GM12878 (cell line): ENCODE data around the gene RPL38. TPM values are rescaled to one million over a fixed set of nuclear protein-coding genes. Genes with fewer than 3 reads are reported as not detected.
A peak's percentile ranks its signal among the peaks of the same experiment; 100 is the strongest.

Experiments used
- CTCF ChIP-seq, 3 experiments: IDR thresholded peaks in 2 of 3; conservative IDR thresholded peaks in 1 of 3; 2 replicates each; pipeline ENCODE4 v1.5.1; 2011; ENCODE audit warnings: low read depth in 3 of 3, low read length in 3 of 3, mild to moderate bottlenecking in 3 of 3, control low read depth in 2 of 3, moderate library complexity in 2 of 3, inconsistent platforms in 1 of 3, mixed read lengths in 1 of 3; ENCODE audit not compliant: control insufficient read depth in 2 of 3, insufficient read depth in 1 of 3; ENCODE audit errors: extremely low read depth in 1 of 3
- E2F8 ChIP-seq: fragments of 450-650 bp; IDR thresholded peaks from 2 replicates; pipeline ENCODE4 v1.6.1; 2018; ENCODE audit warnings: mild to moderate bottlenecking, low read depth, moderate library complexity; ENCODE audit not compliant: partially characterized antibody
- ELK1 ChIP-seq: IDR thresholded peaks from 2 replicates; pipeline ENCODE4 v1.6.1; 2012; ENCODE audit warnings: low read depth, low read length, improper control_type of control experiment
- JUNB ChIP-seq: IDR thresholded peaks from 2 replicates; pipeline ENCODE4 v1.6.1; 2016; ENCODE audit warnings: antibody characterized with exemption, mild to moderate bottlenecking
- NFXL1 ChIP-seq: fragments of 450-650 bp; IDR thresholded peaks from 2 replicates; pipeline ENCODE4 v1.6.1; 2017; ENCODE audit warnings: antibody characterized with exemption, mild to moderate bottlenecking, borderline replicate concordance
- POU2F2 ChIP-seq: IDR thresholded peaks from 3 replicates; pipeline ENCODE4 v1.6.1; 2011; ENCODE audit warnings: low read depth, mild to moderate bottlenecking, low read length, borderline replicate concordance
- SKIL ChIP-seq: fragments of 450-650 bp; IDR thresholded peaks from 2 replicates; pipeline ENCODE4 v1.6.1; 2017; ENCODE audit warnings: mild to moderate bottlenecking, low read depth, inconsistent platforms; ENCODE audit not compliant: poor library complexity, severe bottlenecking
- SMAD5 ChIP-seq: IDR thresholded peaks from 2 replicates; pipeline ENCODE4 v1.6.1; 2016; ENCODE audit warnings: antibody characterized with exemption, low read depth
- SRF ChIP-seq, 2 experiments: IDR thresholded peaks; 2 replicates each; pipeline ENCODE4 v1.6.1; 2011; ENCODE audit warnings: low read depth in 2 of 2, low read length in 2 of 2, mild to moderate bottlenecking in 1 of 2, moderate library complexity in 1 of 2
- TCF12 ChIP-seq: IDR thresholded peaks from 2 replicates; pipeline ENCODE4 v1.6.1; 2011; ENCODE audit warnings: low read depth, mild to moderate bottlenecking, low read length
- ZNF687 ChIP-seq: fragments of 450-650 bp; IDR thresholded peaks from 2 replicates; pipeline ENCODE4 v1.6.1; 2017; ENCODE audit warnings: mild to moderate bottlenecking, moderate library complexity
- polyA plus RNA-seq, 11 experiments: library from polyadenylated mRNA; depleted of rRNA in 4 of 11; unstranded in 6 of 11; stranded (reverse) in 5 of 11; fragments of >200 nt; fragmentation: Nextera tagmentation in 4 of 11; fragmentation: Illumina TruSeq in 1 of 11; extraction: Ambion mirVana in 4 of 11; extraction: Trizol in 1 of 11; gene quantifications; 1 replicate in 1 of 11; 2 replicates in 10 of 11; pipeline versions ENCODE4 v1.2.1 to v1.2.3, GENCODE V29; 2011 to 2016; ENCODE audit warnings: inconsistent platforms in 2 of 11, missing spikeins in 2 of 11, low read depth in 1 of 11
- total RNA-seq, 4 experiments: library from RNA; depleted of rRNA in 3 of 4; stranded (reverse); fragments of >200 nt in 3 of 4; fragmentation: Illumina TruSeq in 1 of 4; extraction: Trizol in 1 of 4; gene quantifications; 2 replicates each; pipeline versions ENCODE4 v1.2.1 to v1.2.3, GENCODE V29; 2013 to 2021

Gene RPL38
- total and polyA plus RNA-seq, 10 of the 15 experiments (the other 5 are each of a cell fraction or from before 2014, with no cell fraction given): 1,318 to 4,938 (median 2,673) TPM

GRCh38 chr17:74212913-74213791 is 9.7 kb downstream of the RPL38 start, which contains the start of gene TTYH2 (continued):
- TF ChIP-seq SMAD5 (no peak), TCF12 (peak; percentile 71; the same call in 1 of the 2 replicates), NFXL1 (no peak), E2F8 (no peak), SKIL (no peak), SRF (IDR thresholded peaks at IDR 0.05; ENCODE audit: low read depth in 2 of 2, low read length in 2 of 2) (no peak), CTCF (IDR thresholded peaks at IDR 0.05 in 2 of 3, conservative IDR thresholded peaks at IDR 0.05 in 1 of 3; ENCODE audit: control insufficient read depth in 2 of 3, extremely low read depth in 1 of 3, insufficient read depth in 1 of 3, low read depth in 3 of 3, low read length in 3 of 3) (peak; percentile 18 to 37 (median 25); a peak in 4 of 6 replicates), ZNF687 (no peak), ELK1 (no peak), POU2F2 (no peak), JUNB (no peak)
